GM21423 (cell line): ENCODE results near the gene CLDN22.

Source experiments
- ATAC-seq: cut with Tn5 transposase; IDR thresholded peaks from one replicate; pipeline ENCODE4 v1.9.1; 2021; ENCODE audit warnings: mild to moderate bottlenecking, moderate library complexity; ENCODE audit not compliant: unreplicated experiment

CLDN22 gene

DNA sequence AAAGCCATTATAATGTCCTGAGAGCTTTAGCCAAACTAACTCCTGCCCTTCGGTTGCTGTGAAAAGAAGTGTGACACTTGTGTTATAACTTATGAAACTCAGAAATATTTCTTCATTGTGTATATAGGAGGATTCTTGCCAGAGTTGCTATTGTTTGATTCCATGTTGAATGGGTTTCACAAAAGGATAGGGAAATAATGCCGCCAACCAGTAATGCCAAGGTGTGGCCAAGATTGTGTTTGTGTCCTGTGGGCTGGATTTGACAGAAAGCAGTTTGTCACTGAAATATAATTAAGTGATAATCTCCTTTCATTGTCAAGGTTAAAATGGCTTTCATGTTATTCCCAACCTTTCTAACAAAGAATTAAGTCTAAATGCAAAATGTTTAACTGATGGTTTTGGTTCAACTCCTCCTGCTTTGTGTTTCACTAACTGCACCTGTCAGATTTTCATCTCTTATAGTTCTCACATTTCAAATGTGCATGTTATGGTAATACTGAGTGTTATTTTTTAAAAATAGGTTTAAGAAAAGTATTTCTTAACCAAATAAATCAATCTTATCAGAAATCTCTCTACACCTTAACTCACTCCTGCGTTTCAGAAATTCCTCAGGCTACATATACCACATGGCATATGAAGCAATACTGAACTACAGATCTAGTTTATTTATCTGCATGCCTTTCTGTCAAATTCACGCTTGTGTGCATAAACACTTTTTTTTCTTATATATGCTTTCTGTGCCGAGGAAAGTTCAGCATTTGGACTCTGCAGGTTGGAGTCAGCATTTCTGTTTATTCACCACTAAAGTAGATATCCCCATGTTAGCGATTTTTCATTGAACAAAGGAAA, at the start of gene CLDN22:
CLDN22 (minus strand) TSS at position 66 of the 849 bp plus-strand sequence; CDS start at position 8, 58 bp downstream.
- no peak for ATAC-seq

DNA sequence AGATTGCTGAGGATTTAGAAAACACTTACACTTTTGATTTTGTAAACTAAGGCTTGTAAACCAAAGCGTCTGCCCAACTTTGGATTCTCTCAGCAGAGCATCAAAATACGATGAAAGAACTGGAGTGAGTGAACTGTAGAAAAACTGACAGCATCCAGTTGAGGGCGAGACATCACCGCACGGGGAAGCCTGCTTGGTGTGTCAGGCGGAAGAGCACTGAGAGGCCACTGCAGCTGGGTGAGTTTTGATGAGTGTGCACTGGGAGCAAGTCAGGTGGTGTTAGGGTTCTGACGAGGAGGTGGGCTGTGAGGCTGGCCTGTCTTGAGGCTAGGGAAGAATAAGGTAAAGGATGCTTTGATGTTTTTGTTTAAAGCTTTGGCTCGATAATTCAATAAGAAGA, 49.0 kb upstream of the CLDN22 start:
- ATAC-seq = no peak

DNA sequence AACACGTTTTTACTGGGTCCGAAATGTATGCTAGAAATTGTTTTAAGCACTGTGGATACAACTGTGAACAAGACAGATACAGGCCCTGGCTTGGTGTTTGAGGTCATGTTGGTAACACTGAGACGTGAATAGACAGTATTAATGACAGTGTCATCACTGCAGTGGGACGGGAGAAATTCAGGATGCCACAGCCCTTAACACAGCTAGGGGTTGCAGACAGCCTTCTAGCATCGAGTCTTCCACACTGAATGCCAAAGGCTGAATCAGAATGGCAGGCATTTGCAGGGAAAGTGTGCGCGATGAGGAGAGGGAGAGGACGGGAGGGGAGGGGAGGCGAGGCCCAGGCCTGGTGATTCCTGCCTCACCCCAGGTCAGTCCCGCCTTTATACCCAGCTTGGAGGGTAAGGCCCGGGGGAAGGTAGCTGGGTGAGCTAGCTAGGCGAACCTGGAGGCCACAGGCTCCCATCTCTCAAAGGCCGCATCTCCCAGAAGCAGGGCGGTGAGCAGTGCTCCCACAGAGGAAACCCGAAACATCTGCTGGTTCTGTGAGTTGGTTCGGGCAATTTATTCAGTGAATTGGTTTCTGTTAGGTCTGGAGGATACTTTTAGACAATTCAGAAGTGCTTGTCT, 46.2 kb upstream of the CLDN22 start:
- no peak for ATAC-seq

DNA sequence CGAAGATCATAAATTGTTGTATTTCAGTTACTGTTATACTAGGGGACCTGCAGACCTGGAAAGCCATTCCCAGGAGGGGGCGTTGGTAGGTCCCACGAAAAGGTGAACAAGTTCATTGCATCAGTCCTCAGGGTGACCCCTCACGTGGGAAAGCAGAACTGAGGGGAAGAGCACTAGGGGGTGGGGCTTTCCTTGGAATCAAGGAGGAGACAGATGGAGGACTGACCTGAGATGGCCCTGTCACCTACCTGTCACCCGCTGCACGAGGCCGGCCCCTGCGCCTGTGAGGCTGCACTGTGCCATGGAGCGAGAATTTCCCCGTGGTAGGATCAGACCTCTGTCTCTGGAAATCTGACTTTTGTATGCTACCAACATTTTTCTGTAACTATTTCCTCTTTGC, 43.9 kb upstream of the CLDN22 start:
- no peak for ATAC-seq

DNA sequence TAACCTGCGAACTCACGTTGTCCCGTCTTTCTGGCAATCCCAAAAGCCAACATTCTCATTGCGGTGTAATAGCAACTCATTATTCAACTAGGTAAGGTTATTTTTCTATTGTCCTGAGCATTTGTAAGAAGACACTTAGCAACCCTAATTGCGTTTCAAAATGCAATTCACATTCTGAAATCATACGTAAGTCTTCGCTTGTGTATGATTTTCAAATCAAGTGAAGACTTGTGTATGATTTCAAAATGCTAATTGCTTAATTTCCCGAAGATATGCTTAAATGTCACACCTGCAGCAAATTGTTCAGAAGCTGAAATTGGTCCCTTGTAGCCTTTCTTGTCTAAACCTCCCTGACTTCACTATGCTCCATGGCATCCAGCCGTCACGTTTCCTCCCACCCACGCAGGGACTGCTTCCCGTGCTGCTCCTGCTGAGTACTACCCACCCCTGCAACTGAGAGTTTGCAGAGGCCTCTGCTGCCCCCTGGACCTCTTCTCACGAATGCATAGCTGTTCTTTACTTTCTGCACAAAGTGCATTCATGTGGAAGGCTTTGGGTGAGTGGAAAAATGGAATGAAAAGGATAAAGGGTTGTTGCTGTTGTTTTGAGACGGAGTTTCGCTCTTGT, 43.0 kb upstream of the CLDN22 start:
- no peak for ATAC-seq

- no peak for ATAC-seq
Measured at GRCh38 chr4:183362036-183362435, 42.0 kb upstream of the CLDN22 start.

- no peak for ATAC-seq
Measured at GRCh38 chr4:183360161-183360919, 40.3 kb upstream of the CLDN22 start.

- ATAC-seq = no peak
Measured at GRCh38 chr4:183358215-183358755, 38.2 kb upstream of the CLDN22 start.

GRCh38 chr4:183356931-183357675, 37.0 kb upstream of the CLDN22 start:
- ATAC-seq = no peak

DNA sequence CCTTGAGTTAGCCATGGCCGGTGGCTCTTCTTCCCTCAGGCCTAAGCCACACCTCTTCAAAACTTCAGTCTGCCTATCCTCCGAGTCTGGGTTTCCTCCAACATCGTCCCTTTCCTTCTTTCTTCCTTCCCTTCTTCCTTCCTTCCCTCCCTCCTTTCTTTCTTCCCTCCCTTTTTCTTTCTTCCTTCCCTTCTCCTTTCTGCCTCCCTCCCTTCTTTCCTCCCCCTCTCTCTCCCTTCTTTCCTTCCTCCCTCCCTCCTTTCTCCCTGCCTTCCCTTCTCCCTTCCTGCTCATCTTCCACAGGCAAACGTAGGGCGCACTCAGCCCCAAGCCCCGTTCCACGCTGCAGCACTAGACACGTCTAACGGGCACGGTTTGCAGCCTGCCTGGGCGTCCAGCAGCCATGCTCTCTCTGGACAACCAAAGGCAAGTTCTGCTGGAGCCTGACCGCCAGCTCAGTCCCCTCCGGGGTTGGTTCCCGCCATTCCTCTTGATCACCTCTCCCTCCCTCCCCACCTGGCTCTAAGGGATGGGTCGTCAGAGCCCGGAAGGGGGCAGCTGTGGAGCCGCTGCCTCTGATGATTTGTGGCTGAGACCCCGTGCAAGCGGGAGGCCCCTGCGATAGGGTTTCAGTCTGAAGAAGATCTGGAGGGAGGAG, 36.2 kb upstream of the CLDN22 start:
- no peak for ATAC-seq

DNA sequence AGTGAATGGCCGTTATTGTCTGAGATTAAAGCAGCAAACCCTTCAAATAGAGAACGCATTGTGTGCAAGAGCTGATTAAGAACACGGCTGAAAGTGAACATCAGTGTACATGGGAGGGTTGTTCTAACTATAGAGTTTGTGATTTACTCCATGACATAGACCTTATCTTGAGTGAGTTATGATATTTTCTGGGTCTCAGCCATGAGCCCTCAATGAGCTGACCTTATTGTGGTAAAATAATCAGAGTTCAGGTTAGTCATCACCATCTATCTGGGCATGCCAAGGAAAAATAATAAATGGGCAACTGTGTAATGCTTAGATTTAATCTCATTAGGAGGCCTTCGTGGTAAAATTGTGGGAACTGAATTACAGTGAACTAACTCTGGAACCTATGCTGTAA, 35.3 kb upstream of the CLDN22 start:
- no peak for ATAC-seq

DNA sequence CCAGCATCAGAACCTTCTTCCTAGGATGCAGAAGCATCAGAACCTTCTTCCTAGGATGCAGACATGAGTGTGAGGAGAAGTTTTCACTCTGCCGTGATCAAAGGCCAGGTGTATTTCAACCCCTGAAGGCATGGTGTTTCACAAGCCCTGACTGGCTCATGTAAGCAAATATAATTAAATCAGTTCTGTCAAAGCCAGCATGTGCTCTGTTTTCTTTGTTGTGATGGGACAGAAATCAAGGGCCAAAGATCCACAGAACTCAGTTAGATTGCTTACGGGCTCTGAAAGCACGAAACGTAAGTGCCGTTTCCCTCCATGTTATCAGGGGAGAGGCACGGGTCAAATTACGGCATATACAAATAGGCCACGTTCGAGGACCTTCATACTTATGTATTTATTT, 34.1 kb upstream of the CLDN22 start:
- ATAC-seq = no peak

GRCh38 chr4:183353557-183353956, 33.5 kb upstream of the CLDN22 start:
- ATAC-seq = no peak

DNA sequence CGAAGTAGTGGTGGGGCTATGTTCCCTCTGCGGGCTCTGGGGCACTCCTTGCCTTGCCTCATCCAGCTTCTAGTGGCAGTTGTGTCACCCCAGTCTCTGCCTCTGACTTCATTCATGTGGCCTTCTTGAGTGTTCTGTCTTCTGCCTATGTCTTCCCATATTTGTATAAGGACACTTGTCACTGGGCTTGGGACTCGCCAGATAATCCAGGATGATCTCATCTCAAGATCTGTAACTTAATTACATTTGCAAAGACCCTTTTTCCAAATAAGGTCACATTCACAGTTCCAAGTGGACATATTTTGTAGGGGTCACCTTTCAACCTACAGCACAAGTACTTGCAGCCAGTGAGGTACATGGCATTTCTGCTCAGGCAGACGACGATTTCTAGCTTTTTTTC, 32.5 kb upstream of the CLDN22 start:
- ATAC-seq = no peak

DNA sequence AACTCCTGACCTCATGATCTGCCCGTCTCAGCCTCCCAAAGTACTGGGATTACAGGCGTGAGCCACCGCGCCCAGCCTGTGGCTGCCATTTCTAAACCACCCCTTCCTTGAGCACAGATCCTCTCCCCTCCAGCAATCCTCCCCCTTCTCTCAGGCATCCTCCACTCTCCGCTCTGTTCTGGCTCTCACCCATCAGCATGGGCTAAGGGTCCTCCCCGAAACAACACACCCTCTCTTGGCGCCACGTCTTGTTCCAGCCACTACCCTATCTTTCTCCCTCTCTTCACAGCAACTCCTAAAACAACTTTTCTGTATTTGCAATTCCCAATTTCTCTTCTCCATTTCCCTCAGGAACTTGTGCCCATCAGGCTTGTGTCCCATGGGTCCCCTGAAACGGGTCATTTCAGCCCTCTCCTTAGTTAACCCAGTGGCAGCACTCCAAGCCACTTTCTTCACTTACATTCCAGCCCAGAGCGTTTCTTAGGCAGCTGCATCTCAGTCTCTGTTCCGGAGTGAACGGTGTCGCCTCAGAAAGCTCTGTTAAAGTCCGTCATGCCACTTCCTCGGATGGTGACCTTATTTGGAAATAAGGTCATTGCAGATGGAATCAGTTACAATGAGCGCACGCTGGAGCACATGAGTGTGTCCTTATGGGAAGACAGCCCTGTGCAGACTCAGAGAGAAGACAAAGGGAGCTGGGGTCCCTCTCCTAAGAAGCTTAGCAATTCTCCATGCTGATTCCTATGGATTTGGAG, 30.4 kb upstream of the CLDN22 start:
- ATAC-seq = no peak

GRCh38 chr4:183349673-183350072, 29.6 kb upstream of the CLDN22 start:
- ATAC-seq = no peak

DNA sequence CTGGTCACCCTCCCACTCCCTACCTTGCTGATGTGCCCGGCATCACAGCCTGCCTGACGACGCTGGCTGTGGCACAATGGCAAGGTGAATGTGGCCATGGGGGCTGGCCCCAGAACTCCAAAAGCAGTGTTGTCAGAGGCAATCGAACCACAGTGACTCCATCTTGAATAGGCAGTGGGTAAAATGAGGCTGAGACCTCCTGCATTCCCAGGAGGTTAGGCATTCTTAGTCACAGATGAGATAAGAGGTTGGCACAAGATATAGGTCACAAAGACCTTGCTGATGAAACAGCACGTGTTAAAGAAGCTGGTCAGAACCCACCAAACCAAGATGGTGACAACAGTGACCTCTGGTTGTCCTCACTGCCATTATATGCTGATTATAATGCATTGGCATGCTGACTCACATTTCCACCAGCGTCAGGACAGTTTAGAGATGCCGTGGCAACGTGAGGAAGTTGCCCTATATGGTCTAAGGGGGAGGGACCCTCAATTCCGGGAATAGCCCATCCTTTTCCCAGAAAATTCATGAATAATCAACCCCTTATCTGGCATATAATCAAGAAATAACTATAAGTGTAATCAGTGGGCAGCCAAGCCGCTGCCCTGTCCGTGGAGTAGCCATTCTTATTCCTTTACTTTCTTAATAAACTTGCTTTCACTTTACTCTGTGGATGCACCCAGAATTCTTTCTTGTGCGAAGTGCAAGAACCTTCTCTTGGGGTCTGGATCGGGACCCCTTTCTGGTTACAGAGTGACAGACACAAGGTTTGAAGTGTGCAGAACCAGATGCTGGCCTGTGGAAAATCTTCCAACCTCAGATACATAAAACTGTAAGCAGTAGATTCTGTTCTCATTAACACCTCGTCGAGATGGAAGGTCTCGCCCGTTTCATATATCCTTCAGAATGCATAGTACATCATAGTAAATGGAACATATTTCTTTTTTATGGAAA, 28.9 kb upstream of the CLDN22 start:
- no peak for ATAC-seq

DNA sequence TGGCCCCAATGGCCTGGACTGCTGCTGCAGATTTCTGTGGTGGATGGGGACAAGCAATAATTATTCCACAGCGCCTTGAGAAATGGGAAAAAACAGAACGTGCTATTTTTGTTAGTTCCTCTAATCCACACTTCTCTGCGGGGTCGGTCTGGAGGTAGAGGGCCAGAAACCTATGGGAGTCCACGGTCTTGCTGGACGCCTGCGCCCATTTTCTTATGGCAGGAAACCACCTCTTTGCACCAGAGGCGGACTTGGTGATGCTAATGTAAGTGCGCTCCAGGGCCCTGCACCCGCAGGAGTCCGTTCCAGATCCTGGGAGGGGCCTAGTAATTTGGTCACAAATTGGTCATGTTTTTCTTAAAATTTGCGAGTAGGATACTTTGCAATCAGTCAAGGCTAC, 28.1 kb upstream of the CLDN22 start:
- no peak for ATAC-seq
